GM19025 (cell line): ENCODE data around the gene GJA9.

Experiments
- ATAC-seq: cut with Tn5 transposase; IDR thresholded peaks from one replicate; pipeline ENCODE4 v1.9.1; 2021; ENCODE audit warnings: mild to moderate bottlenecking, low read depth, moderate library complexity; ENCODE audit not compliant: unreplicated experiment

GJA9 gene

DNA sequence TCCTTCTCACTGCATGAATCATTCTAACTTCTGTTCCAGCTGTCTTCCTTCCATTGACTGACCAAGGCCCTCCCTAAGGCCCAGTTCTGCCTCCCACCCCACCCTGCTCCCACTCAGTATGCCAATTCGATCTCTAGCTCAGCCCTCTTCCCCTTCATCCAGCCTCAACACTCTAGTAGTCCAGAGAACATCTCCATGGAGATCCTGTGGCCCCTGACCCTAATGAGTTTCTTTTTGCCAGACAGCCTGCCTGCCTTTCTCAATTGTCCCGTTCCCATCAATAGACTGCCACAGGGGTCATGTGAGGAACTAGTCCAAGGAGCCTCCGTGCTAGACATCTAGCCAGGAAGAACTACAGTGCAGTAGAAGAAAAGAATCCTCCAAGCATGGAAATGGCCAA is 48.2 kb downstream of the GJA9 start:
- ATAC-seq = no peak

- no peak for ATAC-seq
These were observed 49.0 kb downstream of the GJA9 start for GRCh38 chr1:38832370-38832734.

- ATAC-seq = no peak
These were observed 49.5 kb downstream of the GJA9 start for GRCh38 chr1:38831731-38832369.

- no peak for ATAC-seq
These were observed 52.0 kb downstream of the GJA9 start for GRCh38 chr1:38829368-38829767.

GRCh38 chr1:38827318-38827717 is 54.1 kb downstream of the GJA9 start:
- no peak for ATAC-seq

GRCh38 chr1:38826886-38827285 is 54.5 kb downstream of the GJA9 start:
- no peak for ATAC-seq

- no peak for ATAC-seq
These were observed 55.1 kb downstream of the GJA9 start for GRCh38 chr1:38826262-38826661.
